Chondrocyte (in vitro differentiated cells): ENCODE data around the gene CABP4. TPM values are rescaled to one million over a fixed set of nuclear protein-coding genes. Genes with fewer than 3 reads are reported as not detected.

ENCODE experiments used
- DNase-seq: peaks from one replicate; pipeline ENCODE4 v3.0.0; 2021; ENCODE audit warnings: mixed read lengths, low spot score
- H3K27ac Mint-ChIP-seq: one replicate; pipeline ENCODE4 v1.8.0; 2021; ENCODE audit warnings: mild to moderate bottlenecking, moderate library complexity, mixed read lengths; ENCODE audit not compliant: unreplicated experiment
- H3K27me3 Mint-ChIP-seq: 2 replicates; pipeline ENCODE4 v1.8.0; 2021; ENCODE audit warnings: low read depth, mixed read lengths
- H3K36me3 Mint-ChIP-seq: 2 replicates; pipeline ENCODE4 v1.8.0; 2021; ENCODE audit warnings: low read depth, mixed read lengths
- H3K4me1 Mint-ChIP-seq: 2 replicates; pipeline ENCODE4 v1.8.0; 2021; ENCODE audit warnings: low read depth, mild to moderate bottlenecking, mixed read lengths
- H3K4me3 Mint-ChIP-seq: one replicate; pipeline ENCODE4 v1.8.0; 2021; ENCODE audit warnings: mild to moderate bottlenecking, moderate library complexity, mixed read lengths; ENCODE audit not compliant: unreplicated experiment
- H3K9me3 Mint-ChIP-seq: 2 replicates; pipeline ENCODE4 v1.8.0; 2021; ENCODE audit warnings: low read depth, mixed read lengths
- total RNA-seq: library from RNA; stranded (reverse); gene quantifications from 3 replicates; pipeline ENCODE4 v1.2.1, GENCODE V29; 2021
- TF ChIP-seq, protein P1 (sequence below): fragments of 200-600 bp; sonication (generic); IDR thresholded peaks from 2 replicates; pipeline ENCODE4 v1.5.0; 2021; ENCODE audit warnings: antibody characterized with exemption, mild to moderate bottlenecking, moderate library complexity

Gene CABP4
- total RNA-seq, 1 donor from 2014 or later = not detected

DNA sequence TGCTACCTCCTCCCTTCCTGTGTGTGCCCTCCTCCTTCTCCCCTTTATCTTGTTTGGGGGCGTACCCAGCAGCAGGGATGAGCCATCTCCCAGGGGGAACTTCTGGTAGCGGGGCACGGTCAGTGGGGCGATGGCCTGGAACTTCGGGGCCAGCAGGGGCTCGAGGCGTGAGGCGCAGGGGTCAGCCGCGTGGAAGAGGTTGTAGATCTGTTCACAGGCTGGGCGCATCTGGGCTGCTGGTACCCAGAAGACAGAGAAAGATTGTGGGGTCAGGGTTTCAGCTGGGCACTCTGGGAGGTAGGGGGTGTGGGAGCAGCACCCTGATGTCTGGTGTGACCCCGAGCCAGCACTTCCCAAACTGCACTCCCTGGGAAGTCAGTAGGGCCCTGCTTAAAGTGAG is 41.0 kb downstream of the CABP4 start:
- no peaks in the 10 kb centered on the region for H3K4me1 Mint-ChIP-seq
- no peaks in the 10 kb centered on the region for H3K27me3 Mint-ChIP-seq
- H3K4me3 Mint-ChIP-seq = no peak overlapping the region
- no peak overlapping the region for H3K27ac Mint-ChIP-seq
- DNase-seq = no peak
- peaks cover 7% of the 10 kb centered on the region for H3K36me3 Mint-ChIP-seq
- H3K9me3 Mint-ChIP-seq = no peaks in the 10 kb centered on the region
- TF ChIP-seq, protein P1, sequence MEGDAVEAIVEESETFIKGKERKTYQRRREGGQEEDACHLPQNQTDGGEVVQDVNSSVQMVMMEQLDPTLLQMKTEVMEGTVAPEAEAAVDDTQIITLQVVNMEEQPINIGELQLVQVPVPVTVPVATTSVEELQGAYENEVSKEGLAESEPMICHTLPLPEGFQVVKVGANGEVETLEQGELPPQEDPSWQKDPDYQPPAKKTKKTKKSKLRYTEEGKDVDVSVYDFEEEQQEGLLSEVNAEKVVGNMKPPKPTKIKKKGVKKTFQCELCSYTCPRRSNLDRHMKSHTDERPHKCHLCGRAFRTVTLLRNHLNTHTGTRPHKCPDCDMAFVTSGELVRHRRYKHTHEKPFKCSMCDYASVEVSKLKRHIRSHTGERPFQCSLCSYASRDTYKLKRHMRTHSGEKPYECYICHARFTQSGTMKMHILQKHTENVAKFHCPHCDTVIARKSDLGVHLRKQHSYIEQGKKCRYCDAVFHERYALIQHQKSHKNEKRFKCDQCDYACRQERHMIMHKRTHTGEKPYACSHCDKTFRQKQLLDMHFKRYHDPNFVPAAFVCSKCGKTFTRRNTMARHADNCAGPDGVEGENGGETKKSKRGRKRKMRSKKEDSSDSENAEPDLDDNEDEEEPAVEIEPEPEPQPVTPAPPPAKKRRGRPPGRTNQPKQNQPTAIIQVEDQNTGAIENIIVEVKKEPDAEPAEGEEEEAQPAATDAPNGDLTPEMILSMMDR = no peak

DNA sequence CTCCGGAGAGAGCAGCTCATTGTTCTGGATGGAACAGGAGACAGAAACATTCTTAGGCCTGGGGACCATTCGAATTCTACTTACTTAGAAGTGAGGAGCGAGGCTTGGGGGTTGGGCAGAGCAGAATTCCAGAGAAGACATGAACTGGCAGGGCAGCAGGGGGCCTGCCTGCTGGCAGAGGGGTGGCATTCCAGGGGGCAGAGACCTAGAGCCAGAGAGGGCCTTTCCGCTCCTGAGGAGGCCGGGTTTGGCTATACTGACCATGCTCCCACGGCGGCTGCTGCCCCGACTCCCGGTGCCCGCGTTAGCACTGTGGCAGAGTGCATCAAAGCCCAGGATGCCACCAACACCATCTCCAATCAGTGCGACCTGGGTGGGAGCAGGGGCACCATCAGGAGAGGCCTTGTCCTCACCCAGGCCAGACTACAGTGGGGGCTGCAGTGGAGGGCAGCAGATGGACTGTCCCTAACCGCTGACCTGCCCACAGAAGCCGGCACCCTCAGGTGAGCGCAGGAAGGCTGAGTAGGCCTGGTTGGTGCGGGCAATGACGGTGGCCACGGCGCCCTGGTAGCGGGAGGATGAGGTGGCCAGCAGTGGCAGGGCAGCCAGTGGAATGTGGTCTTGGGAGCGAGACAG is 42.6 kb downstream of the CABP4 start:
- no peak for DNase-seq
- Mint-ChIP-seq H3K36me3 (peaks cover 8% of the 10 kb centered on the region), H3K4me1 (peaks cover under 1% of the 10 kb centered on the region), H3K27me3 (no peaks in the 10 kb centered on the region), H3K9me3 (no peaks in the 10 kb centered on the region), H3K27ac (no peak overlapping the region), H3K4me3 (no peak overlapping the region)
- TF ChIP-seq, protein P1 = no peak

DNA sequence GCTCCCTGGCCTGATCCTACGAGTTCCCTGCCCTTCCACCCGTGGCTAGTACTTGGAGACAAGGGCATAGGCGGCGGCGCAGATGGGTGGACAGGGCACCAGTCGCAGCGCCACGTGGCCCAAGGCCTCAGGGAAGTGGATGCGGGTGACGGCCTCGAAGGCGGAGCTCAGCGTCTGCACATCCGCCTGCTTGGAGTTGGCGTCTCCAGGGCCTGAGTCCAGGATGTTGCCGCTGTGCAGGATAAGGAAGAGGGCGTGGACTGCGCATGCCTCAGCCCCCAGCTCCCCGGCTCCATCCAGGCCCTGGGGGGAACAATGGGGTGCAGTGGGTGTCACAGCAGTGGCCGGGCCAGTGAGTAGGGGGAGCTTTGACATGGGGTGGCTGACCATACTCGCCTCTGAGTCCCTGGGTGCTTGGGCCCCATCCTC is 43.4 kb downstream of the CABP4 start:
- H3K27me3 Mint-ChIP-seq = no peaks in the 10 kb centered on the region
- H3K4me3 Mint-ChIP-seq = no peak overlapping the region
- TF ChIP-seq, protein P1 = no peak
- peak; percentile 93 for DNase-seq
- no peaks in the 10 kb centered on the region for H3K9me3 Mint-ChIP-seq
- H3K4me1 Mint-ChIP-seq = peaks cover 6% of the 10 kb centered on the region
- H3K36me3 Mint-ChIP-seq = peaks cover 8% of the 10 kb centered on the region
- H3K27ac Mint-ChIP-seq = no peak overlapping the region

DNA sequence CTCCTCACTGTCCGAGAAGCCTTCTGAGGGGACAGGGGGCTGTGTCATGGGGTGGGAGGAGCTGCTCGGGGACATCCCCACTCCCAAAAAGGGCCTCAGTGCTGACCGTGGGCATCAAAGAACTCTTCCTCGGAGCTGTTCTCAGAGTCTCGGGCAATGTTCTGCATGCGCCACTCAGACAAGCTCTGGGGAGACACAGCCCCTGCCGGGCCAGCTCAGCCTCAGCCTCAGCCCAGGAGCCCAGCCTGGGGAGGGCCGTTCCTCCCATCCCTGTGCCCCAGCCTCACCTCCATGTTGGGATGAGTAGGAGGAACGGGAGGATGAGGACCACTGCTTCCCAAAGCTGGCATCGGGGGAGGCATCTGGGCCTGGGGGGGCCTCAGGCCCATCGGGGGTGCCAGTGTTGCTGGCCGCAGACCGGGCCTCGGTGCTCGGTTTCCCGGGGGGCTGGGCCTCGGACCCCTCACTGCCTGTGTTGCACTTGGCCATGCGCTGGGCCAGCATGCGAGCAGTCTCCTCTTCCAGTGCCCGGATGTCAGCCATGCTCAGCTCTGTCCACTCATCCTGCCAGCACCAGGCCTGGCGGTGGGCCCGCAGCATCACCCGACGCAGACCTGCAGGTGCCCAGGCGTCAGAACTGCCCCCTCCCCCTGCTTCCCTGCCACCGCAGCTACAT is 44.8 kb downstream of the CABP4 start:
- Mint-ChIP-seq H3K4me1 (peaks cover 14% of the 10 kb centered on the region), H3K9me3 (no peaks in the 10 kb centered on the region), H3K4me3 (no peak overlapping the region), H3K27ac (no peak overlapping the region), H3K27me3 (no peaks in the 10 kb centered on the region), H3K36me3 (peaks cover 8% of the 10 kb centered on the region)
- DNase-seq = no peak
- TF ChIP-seq, protein P1 = no peak

DNA sequence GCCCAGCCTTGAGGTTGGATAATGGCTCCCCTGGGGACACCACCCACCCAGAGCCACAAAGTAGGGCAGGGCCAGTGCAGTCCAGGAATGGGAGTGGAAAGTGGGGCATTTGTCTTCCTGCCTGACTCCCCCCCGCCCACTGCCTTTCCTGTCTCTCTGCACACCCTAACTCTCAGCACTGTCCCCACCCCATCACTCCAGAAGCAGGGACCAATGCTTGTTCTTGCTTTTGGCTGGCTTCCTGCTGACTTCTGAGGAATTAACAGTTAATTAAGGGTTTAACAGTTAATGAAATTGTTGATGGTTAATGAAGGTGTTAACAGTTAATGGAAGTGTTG is 45.3 kb downstream of the CABP4 start:
- TF ChIP-seq, protein P1 = no peak
- H3K4me1 Mint-ChIP-seq = peaks cover 15% of the 10 kb centered on the region
- H3K9me3 Mint-ChIP-seq = no peaks in the 10 kb centered on the region
- H3K36me3 Mint-ChIP-seq = peaks cover 8% of the 10 kb centered on the region
- DNase-seq = no peak
- no peak overlapping the region for H3K27ac Mint-ChIP-seq
- H3K27me3 Mint-ChIP-seq = no peaks in the 10 kb centered on the region
- no peak overlapping the region for H3K4me3 Mint-ChIP-seq
